Karpas-422 (cell line): ENCODE results near the gene BOLA2. TPM values are rescaled to one million over a fixed set of nuclear protein-coding genes. Genes with fewer than 3 reads are reported as not detected.

ENCODE experiments used
- small RNA-seq: library from RNA; depleted of rRNA; stranded (forward); fragments of <200 nt; gene quantifications from one replicate; pipeline ENCODE3, GENCODE V24; 2014
- total RNA-seq: library from RNA; depleted of rRNA; stranded (reverse); fragments of >200 nt; shearing (Covaris generic); gene quantifications from 2 replicates; pipeline ENCODE4 v1.2.3, GENCODE V29; 2014; ENCODE audit warnings: low replicate concordance; rRNA removed

The BOLA2 gene
- total RNA-seq, 1 experiment from 2014 or later: 62.7 TPM

Small RNAs within 50 kb of the gene (small RNA-seq; reads per million reads assigned to genes)
- gene AC133555.2: not detected

Other genes starting within 250 kb of the BOLA2 start
- 0.47 and 0.52 TPM in 2 replicates for gene NPIPB11, start 47.6 kb downstream of the BOLA2 start, total RNA-seq
- gene SLX1B, start 182 bp upstream of the BOLA2 start, total RNA-seq: 7.8 and 54.8 TPM in 2 replicates
- 2.1 and 9.0 TPM in 2 replicates for gene SULT1A4, start 5.6 kb upstream of the BOLA2 start, total RNA-seq
- gene NPIPB12, start 52.1 kb upstream of the BOLA2 start, total RNA-seq: 28.0 and 53.2 TPM in 2 replicates
- 0.63 and 1.0 TPM in 2 replicates for gene SPN, start 208.9 kb upstream of the BOLA2 start, total RNA-seq
- gene QPRT, start 224.8 kb upstream of the BOLA2 start, total RNA-seq: 39.6 and 45.8 TPM in 2 replicates